ENCODE data around the gene PKN1. TPM values are rescaled to one million over a fixed set of nuclear protein-coding genes. Genes with fewer than 3 reads are reported as not detected.
"Not testable (repeated sequence)": the region's sequence is repeated elsewhere in the genome, so short reads cannot be mapped to it uniquely, and the experiment has no call there.

Gene PKN1
- total RNA-seq, 2 donors from 2014 or later = 135 to 173 TPM

DNA sequence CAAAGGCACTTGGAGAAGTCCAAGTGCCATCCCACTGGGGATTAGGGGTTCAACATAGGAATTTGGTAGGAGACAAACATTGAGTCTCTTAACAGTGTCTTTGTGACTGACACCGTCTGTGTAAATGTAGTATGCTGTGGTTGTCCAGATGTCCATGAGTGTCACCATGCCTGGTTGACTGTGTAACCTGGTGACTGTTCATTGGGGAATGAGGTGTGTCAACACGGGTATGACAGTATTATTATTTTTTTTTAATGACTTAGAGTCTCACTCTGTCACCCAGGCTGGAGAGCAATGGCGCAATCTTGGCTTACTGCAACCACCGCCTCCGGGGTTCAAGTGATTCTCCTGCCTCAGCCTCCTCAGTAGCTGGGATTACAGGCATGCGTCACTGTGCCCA is 16.2 kb downstream of the PKN1 start:
- intact Hi-C loops (cut with DNase I) = no loop called here
- no peak for DNase-seq (ENCODE audit: low spot score)

DNA sequence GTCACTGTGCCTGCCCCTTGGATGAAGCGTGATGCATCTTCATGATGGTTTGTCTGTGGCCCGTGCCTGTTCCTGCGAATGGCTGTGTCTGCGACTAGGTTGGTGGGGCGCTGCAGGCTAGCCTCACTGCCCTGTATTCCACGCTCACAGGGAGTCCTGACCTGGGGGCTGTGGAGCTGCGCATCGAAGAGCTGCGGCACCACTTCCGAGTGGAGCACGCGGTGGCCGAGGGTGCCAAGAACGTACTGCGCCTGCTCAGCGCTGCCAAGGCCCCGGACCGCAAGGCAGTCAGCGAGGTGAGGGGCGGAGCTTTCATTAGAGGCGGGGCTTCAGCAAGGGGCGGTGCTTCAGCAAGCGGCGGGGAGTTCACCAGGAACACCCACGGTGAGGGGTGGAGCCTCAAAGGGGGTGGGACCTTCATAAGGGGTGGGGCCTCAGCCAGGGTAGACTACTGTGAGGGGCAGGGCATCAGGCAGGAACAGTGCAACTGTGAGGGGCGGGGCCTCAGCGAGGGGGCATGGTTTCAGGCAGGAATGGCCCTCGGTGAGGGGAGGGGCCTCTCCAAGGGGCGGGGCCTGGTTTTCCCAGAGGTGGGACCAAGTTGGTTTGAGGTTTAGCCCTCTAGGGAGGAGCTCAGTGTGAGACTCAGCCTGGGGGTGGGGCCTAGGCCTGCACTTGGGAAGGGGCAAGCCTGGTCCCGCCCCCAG is 17.2 kb downstream of the PKN1 start:
- peak; percentile 86 for DNase-seq (ENCODE audit: low spot score)
- intact Hi-C loops (cut with DNase I) = no loop called here

- no peak for DNase-seq (ENCODE audit: low spot score)
- intact Hi-C loops (cut with DNase I) = no loop called here
Measured at GRCh38 chr19:14450876-14451275, 17.8 kb downstream of the PKN1 start.

DNA sequence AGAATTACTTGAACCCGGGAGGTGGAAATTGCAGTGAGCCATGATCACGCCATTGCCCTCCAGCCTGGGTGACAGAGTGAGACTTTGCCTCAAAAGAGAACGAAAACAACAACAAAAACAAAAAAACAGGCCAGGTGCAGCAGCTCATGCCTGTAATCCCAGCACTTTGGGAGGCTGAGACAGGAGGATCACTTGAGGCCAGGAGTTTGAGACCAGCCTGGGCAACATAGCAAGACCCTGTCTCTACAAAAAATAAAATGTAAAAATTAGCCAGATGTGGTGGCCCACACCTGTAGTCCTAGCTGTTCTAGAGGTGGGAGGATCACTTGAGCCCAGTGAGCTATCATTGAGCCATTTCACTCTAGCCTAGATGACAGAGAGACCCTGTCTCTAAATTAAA is 19.2 kb downstream of the PKN1 start:
- DNase-seq (ENCODE audit: low spot score); intact Hi-C loops (cut with DNase I): not testable (repeated sequence)

DNA sequence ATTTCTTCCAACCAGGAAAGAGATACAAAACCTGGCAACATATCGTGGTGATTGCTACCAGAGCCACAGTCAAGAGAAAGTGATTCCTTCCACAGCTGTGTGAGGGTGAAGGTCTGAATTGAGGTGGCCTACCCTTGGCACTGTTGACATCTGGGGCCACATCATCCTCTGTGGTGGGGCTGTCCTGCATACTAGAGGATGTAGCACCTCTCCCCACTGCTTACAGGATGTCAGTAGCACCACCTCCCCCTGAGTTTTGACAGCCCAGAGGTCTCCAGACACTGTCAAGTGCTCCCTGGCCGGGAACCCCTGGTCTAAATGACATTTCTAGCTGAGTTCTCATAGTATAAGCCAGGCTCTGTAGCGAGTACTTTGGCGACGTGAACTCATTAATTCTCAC is 26.6 kb downstream of the PKN1 start:
- DNase-seq (ENCODE audit: low spot score) = no peak
- intact Hi-C loops (cut with DNase I) = no loop called here

DNA sequence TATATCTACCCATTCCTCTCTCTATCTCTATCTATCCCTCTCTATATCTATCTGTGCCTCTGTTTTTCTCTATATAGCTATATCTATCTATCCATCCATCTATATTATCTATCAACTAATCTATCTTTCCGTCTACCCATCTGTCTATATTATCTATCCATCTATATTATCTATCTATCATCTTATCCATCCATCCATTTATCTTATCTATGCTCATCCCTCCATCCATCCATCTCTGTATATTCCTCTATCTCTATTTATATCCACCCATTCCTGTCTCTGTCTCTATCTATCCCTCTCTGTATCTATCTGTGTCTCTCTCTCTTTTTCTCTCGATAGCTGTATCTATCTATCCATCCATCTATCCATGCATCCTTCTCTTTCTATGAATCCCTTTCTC is 27.8 kb downstream of the PKN1 start:
- intact Hi-C loops (cut with DNase I) = no loop called here
- DNase-seq (ENCODE audit: low spot score) = no peak

DNA sequence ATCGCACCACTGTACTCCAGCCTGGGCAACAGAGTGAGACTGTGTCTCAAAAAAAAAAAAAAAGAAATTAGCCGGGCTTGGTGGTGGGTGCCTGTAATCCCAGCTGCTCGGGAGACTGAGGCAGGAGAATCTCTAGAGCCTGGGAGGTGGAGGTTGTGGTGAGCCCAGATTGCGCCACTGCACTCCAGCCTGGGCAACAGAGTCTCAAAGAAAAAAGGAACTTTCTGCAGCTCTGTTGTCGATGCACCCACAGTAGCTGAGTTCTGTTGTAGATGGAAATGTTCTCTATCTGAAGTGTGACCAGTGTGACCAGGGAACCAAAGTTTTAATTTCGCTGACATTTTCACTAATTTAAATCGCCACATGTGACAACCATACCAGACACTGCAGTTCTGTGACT is 29.3 kb downstream of the PKN1 start:
- intact Hi-C loops (cut with DNase I); DNase-seq (ENCODE audit: low spot score): not testable (repeated sequence)

GRCh38 chr19:14463747-14464146 is 30.6 kb downstream of the PKN1 start:
- DNase-seq (ENCODE audit: low spot score) = no peak
- intact Hi-C loops (cut with DNase I) = no loop called here

GRCh38 chr19:14467391-14467790 is 34.3 kb downstream of the PKN1 start:
- DNase-seq (ENCODE audit: low spot score) = no peak
- intact Hi-C loops (cut with DNase I) = no loop called here

- DNase-seq (ENCODE audit: low spot score) = no peak
- intact Hi-C loops (cut with DNase I) = no loop called here
Measured at GRCh38 chr19:14467816-14468215, 34.7 kb downstream of the PKN1 start.

- intact Hi-C loops (cut with DNase I) = loop anchor here (5.0 to 10.0 kb wide), 2 partner anchors 108 to 115 kb away; no protein-coding TSS in a partner anchor
- DNase-seq (ENCODE audit: low spot score) = no peak
Measured at GRCh38 chr19:14470031-14470876, 37.1 kb downstream of the PKN1 start.

DNA sequence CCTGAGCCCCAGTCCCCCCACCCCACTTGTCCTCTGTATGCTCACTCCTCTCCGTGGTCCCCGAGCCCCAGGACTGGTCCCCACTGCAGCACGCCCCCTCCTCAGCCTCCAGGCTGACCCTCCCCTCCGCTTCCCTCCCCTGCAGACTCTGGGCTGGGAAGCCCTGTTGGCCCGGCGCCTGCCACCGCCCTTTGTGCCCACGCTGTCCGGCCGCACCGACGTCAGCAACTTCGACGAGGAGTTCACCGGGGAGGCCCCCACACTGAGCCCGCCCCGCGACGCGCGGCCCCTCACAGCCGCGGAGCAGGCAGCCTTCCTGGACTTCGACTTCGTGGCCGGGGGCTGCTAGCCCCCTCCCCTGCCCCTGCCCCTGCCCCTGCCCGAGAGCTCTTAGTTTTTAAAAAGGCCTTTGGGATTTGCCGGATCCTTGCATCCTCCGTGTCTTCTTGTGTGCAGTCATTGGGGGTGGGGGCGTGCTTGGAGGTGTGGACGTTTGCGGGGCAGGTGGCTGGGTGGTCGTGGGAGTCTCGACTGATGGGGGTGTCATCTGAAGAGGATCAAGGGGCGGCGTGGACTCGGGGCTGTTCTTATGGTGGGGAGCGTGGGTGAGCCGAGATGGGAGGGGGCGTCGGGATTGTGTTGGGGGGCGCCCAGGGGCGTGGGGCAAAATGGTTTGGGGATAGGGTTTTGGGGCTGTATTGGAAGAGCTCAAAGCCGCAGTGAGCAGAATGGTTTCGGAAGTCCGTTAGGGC is 38.5 kb downstream of the PKN1 start:
- intact Hi-C loops (cut with DNase I) = loop anchor here (5.0 to 10.0 kb wide), 2 partner anchors 109 to 117 kb away; no protein-coding TSS in a partner anchor
- DNase-seq (ENCODE audit: low spot score) = no peak

DNA sequence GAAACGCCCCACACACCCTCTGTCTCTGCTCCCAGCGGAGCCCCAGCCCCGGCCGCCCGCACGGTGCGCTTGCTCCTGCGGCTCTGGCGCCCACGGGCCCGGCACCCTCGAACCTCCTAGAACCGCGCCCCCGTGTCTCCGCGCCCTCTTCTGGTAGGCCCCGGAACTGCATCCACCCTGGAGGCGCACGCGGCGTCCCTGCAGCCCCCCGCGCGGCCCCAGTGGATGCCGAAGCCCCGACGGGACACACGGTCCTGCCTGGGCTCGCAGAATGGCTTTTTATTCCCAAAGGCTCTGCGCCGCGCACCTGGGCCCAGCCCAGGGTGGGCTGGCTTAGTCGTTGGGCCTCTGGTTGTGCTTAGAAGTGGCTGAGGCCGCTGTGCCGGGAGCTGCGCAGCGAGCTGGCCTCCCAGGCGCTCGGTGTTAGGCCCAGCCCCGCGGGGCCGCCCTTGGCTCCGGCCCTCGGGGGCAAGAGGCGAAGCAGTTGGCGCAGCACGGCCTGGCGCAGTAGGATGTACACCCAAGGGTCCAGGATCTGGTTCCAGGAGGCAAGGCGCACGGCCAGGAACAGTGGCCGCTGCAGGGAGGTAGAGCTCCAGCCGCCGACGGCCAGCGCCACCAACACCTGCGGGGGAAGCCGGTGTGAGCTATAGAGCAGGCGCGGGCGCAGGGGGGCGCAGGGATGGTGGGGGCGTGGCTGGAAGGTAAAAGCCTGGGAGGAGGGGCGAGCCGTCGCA is 39.3 kb downstream of the PKN1 start:
- peak; percentile 93 for DNase-seq (ENCODE audit: low spot score)
- intact Hi-C loops (cut with DNase I) = loop anchor here (5.0 to 10.0 kb wide), 2 partner anchors 110 to 118 kb away; no protein-coding TSS in a partner anchor

GRCh38 chr19:14473073-14473977 is 40.2 kb downstream of the PKN1 start:
- intact Hi-C loops (cut with DNase I) = loop anchor here (5.0 to 10.0 kb wide), 2 partner anchors 111 to 119 kb away; no protein-coding TSS in a partner anchor
- DNase-seq (ENCODE audit: low spot score) = no peak

DNA sequence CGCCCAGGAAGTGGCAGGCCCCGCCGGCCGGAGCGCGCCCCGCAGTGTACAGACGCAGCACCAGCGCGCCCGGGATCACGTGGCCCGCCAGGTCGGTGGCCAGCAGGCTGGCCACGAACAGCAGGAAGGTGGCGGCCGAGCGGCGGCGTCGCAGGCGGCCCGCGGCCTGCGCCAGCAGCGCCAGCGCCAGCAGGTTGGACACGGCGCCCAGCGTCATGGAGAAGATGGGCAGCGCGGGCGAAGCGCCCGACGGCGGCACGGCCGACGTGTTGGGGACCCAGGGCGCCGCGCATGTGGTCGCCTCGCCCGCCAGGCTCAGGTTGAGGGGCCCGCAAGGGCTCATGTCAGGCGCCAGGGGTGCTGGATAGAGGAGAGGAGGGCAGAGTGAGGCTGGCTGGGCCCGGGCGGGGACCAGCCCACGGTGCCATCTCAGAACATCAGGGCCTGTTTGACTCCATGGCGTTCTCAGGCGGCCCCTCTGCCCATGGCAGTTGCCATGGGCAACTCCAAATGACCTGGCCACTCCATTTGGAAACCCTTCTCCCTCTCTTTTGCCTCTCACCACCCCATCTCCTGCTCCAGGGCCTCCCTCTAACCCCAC is 41.0 kb downstream of the PKN1 start:
- intact Hi-C loops (cut with DNase I) = loop anchor here (5.0 to 10.0 kb wide), 2 partner anchors 112 to 119 kb away; no protein-coding TSS in a partner anchor

DNA sequence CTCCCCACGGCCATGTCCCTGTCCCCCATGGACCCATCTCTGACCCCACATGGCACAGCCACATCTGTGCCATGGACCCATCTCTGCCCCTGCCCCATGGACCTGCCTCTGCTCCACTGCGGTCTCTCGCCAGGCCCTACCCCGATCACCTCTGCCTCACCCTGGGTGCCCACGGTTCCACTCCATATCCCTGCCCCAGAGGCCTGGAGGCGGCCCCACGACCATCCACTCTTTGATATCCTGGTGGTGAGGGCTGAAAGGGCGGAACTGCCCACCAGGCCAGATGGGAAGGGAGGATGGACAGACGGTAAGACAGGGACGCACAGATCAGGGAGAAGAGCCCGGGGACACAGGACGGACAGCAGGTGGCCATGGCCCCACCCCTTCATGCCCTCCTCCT is 41.7 kb downstream of the PKN1 start:
- intact Hi-C loops (cut with DNase I) = loop anchor here (5.0 to 10.0 kb wide), 2 partner anchors 113 to 120 kb away; no protein-coding TSS in a partner anchor

More for the DNA sequence above, 41.0 kb downstream of the PKN1 start:
- no peak for DNase-seq (ENCODE audit: low spot score)

More for the DNA sequence above, 41.7 kb downstream of the PKN1 start:
- DNase-seq (ENCODE audit: low spot score) = no peak
